GM23338 (cell line): ENCODE data around the gene APBB1IP. TPM values are rescaled to one million over a fixed set of nuclear protein-coding genes. Genes with fewer than 3 reads are reported as not detected.
"Not testable (repeated sequence)": the region's sequence is repeated elsewhere in the genome, so short reads cannot be mapped to it uniquely, and the experiment has no call there.

Experiments
- ATAC-seq: fragments of 200-7000 bp; cut with Tn5 transposase; 3 replicates; pipeline ENCODE4 v1.9.1; 2020
- DNase-seq: peaks from one replicate; pipeline ENCODE4 v3.0.0-alpha.2; 2015; ENCODE audit warnings: low spot score
- H2AFZ ChIP-seq: fragments of 200-600 bp; sonication (generic); 2 replicates; pipeline ENCODE4 v1.8.0; 2016; ENCODE audit warnings: antibody characterized with exemption, mild to moderate bottlenecking, moderate library complexity
- H3F3A ChIP-seq: fragments of 200-600 bp; sonication (generic); replicated peaks from 2 replicates; pipeline ENCODE4 v1.8.0; 2017; ENCODE audit warnings: antibody characterized with exemption, mixed run types, low read depth
- H3K27ac ChIP-seq: fragments of 200-600 bp; sonication (generic); 2 replicates; pipeline ENCODE4 v1.6.1; 2016; ENCODE audit warnings: low read depth
- H3K27me3 ChIP-seq: fragments of 200-600 bp; sonication (generic); 2 replicates; pipeline ENCODE4 v1.8.0; 2016; ENCODE audit warnings: mild to moderate bottlenecking, mixed run types, moderate library complexity; ENCODE audit not compliant: insufficient read depth
- H3K36me3 ChIP-seq: fragments of 200-600 bp; sonication (generic); 2 replicates; pipeline ENCODE4 v1.8.0; 2016; ENCODE audit warnings: mild to moderate bottlenecking; ENCODE audit not compliant: insufficient read depth
- H3K4me1 ChIP-seq: fragments of 200-600 bp; sonication (generic); 2 replicates; pipeline ENCODE4 v1.8.0; 2016; ENCODE audit warnings: mild to moderate bottlenecking, moderate library complexity; ENCODE audit not compliant: insufficient read depth
- H3K4me2 ChIP-seq: fragments of 200-600 bp; sonication (generic); 2 replicates; pipeline ENCODE4 v1.7.1; 2017; ENCODE audit warnings: mixed run types
- H3K4me3 ChIP-seq: fragments of 200-600 bp; sonication (generic); 2 replicates; pipeline ENCODE4 v1.6.1; 2016; ENCODE audit warnings: mixed run types
- H3K79me2 ChIP-seq: fragments of 200-600 bp; sonication (generic); replicated peaks from 2 replicates; pipeline ENCODE4 v1.8.0; 2017; ENCODE audit warnings: mild to moderate bottlenecking; ENCODE audit not compliant: insufficient read depth
- H3K9me2 ChIP-seq: fragments of 200-600 bp; sonication (generic); 2 replicates; pipeline ENCODE4 v1.8.0; 2017; ENCODE audit not compliant: insufficient read depth
- H4K20me1 ChIP-seq: fragments of 200-600 bp; sonication (generic); replicated peaks from 2 replicates; pipeline ENCODE4 v1.8.0; 2017; ENCODE audit warnings: mild to moderate bottlenecking; ENCODE audit not compliant: insufficient read depth
- H3K27ac Mint-ChIP-seq: 2 replicates; pipeline ENCODE4 v1.8.0; 2020; ENCODE audit warnings: inconsistent platforms, mild to moderate bottlenecking, moderate library complexity, mixed read lengths
- H3K27me3 Mint-ChIP-seq: 3 replicates; pipeline ENCODE4 v1.8.0; 2022; ENCODE audit warnings: low read depth, mild to moderate bottlenecking, moderate library complexity, mixed read lengths, inconsistent platforms; ENCODE audit not compliant: insufficient read depth, poor library complexity
- H3K36me3 Mint-ChIP-seq: 3 replicates; pipeline ENCODE4 v1.8.0; 2021; ENCODE audit warnings: low read depth, mild to moderate bottlenecking, inconsistent platforms, moderate library complexity, mixed read lengths
- H3K4me1 Mint-ChIP-seq: 3 replicates; pipeline ENCODE4 v1.8.0; 2020; ENCODE audit warnings: mild to moderate bottlenecking, inconsistent platforms, mixed read lengths
- H3K4me3 Mint-ChIP-seq: 3 replicates; pipeline ENCODE4 v1.8.0; 2021; ENCODE audit warnings: moderate library complexity, mild to moderate bottlenecking, inconsistent platforms, mixed read lengths
- H3K9me3 Mint-ChIP-seq: 3 replicates; pipeline ENCODE4 v1.8.0; 2020; ENCODE audit warnings: moderate library complexity, mild to moderate bottlenecking, inconsistent platforms, mixed read lengths
- EZH2 ChIP-seq: fragments of 200-600 bp; sonication (generic); IDR thresholded peaks from one replicate; pipeline ENCODE4 v1.8.0; 2017; ENCODE audit warnings: antibody characterized with exemption, mild to moderate bottlenecking, low read depth; ENCODE audit not compliant: unreplicated experiment
- EZH2phosphoT487 ChIP-seq: fragments of 200-600 bp; sonication (generic); IDR thresholded peaks from one replicate; pipeline ENCODE4 v1.8.1; 2018; ENCODE audit warnings: antibody characterized with exemption; ENCODE audit not compliant: unreplicated experiment
- NANOG ChIP-seq: IDR thresholded peaks from 2 replicates; pipeline ENCODE4 v1.6.1; 2016; ENCODE audit warnings: antibody characterized with exemption, borderline replicate concordance
- POLR2AphosphoS5 ChIP-seq: IDR thresholded peaks from 2 replicates; pipeline ENCODE4 v1.6.1; 2016; ENCODE audit warnings: antibody characterized with exemption, low read depth
- polyA plus RNA-seq: library from polyadenylated mRNA; unstranded; fragments of >200 nt; fragmentation: Nextera tagmentation; extraction: Ambion mirVana; gene quantifications from 2 replicates; pipeline ENCODE4 v1.2.1, GENCODE V29; 2016
- total RNA-seq: library from RNA; depleted of rRNA; stranded (reverse); fragments of >200 nt; shearing (Covaris generic); gene quantifications from 2 replicates; pipeline ENCODE4 v1.2.3, GENCODE V29; 2014
- TF ChIP-seq, protein P1 (sequence below): fragments of 250-450 bp; sonication (Bioruptor Pico); IDR thresholded peaks from 2 replicates; pipeline ENCODE4 v1.5.0; 2020; ENCODE audit warnings: mild to moderate bottlenecking, moderate library complexity

APBB1IP gene
- total and polyA plus RNA-seq, 2 experiments from 2014 or later: 0.14 to 0.16 TPM

DNA sequence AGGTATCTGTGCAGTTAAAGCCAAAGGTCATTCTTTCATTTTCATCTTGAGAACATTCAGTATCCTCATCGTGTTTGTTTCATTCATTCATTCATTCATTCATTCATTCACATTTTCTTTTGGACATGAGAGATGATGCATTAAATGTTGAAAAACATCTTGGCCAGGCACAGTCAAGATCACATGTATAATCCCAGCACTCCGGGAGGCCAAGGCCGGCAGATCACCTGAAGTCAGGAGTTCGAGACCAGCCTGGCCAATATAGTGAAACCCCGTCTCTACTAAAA is 34.3 kb downstream of the APBB1IP start (continued):
- TF ChIP-seq, protein P1, sequence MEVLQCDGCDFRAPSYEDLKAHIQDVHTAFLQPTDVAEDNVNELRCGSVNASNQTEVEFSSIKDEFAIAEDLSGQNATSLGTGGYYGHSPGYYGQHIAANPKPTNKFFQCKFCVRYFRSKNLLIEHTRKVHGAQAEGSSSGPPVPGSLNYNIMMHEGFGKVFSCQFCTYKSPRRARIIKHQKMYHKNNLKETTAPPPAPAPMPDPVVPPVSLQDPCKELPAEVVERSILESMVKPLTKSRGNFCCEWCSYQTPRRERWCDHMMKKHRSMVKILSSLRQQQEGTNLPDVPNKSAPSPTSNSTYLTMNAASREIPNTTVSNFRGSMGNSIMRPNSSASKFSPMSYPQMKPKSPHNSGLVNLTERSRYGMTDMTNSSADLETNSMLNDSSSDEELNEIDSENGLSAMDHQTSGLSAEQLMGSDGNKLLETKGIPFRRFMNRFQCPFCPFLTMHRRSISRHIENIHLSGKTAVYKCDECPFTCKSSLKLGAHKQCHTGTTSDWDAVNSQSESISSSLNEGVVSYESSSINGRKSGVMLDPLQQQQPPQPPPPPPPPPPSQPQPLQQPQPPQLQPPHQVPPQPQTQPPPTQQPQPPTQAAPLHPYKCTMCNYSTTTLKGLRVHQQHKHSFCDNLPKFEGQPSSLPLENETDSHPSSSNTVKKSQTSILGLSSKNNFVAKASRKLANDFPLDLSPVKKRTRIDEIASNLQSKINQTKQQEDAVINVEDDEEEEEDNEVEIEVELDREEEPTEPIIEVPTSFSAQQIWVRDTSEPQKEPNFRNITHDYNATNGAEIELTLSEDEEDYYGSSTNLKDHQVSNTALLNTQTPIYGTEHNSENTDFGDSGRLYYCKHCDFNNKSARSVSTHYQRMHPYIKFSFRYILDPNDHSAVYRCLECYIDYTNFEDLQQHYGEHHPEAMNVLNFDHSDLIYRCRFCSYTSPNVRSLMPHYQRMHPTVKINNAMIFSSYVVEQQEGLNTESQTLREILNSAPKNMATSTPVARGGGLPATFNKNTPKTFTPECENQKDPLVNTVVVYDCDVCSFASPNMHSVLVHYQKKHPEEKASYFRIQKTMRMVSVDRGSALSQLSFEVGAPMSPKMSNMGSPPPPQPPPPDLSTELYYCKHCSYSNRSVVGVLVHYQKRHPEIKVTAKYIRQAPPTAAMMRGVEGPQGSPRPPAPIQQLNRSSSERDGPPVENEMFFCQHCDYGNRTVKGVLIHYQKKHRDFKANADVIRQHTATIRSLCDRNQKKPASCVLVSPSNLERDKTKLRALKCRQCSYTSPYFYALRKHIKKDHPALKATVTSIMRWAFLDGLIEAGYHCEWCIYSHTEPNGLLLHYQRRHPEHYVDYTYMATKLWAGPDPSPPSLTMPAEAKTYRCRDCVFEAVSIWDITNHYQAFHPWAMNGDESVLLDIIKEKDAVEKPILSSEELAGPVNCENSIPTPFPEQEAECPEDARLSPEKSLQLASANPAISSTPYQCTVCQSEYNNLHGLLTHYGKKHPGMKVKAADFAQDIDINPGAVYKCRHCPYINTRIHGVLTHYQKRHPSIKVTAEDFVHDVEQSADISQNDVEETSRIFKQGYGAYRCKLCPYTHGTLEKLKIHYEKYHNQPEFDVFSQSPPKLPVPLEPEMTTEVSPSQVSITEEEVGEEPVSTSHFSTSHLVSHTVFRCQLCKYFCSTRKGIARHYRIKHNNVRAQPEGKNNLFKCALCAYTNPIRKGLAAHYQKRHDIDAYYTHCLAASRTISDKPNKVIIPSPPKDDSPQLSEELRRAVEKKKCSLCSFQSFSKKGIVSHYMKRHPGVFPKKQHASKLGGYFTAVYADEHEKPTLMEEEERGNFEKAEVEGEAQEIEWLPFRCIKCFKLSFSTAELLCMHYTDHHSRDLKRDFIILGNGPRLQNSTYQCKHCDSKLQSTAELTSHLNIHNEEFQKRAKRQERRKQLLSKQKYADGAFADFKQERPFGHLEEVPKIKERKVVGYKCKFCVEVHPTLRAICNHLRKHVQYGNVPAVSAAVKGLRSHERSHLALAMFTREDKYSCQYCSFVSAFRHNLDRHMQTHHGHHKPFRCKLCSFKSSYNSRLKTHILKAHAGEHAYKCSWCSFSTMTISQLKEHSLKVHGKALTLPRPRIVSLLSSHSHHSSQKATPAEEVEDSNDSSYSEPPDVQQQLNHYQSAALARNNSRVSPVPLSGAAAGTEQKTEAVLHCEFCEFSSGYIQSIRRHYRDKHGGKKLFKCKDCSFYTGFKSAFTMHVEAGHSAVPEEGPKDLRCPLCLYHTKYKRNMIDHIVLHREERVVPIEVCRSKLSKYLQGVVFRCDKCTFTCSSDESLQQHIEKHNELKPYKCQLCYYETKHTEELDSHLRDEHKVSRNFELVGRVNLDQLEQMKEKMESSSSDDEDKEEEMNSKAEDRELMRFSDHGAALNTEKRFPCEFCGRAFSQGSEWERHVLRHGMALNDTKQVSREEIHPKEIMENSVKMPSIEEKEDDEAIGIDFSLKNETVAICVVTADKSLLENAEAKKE (CRISPR knock-in tag): no peak

- H3K36me3 ChIP-seq: no peaks in the 10 kb centered on the region
- H2AFZ ChIP-seq: no peak overlapping the region; the same call in 1 of the 2 replicates
- Mint-ChIP-seq H3K27me3 (peaks cover 2% of the 10 kb centered on the region), H3K27ac (no peak overlapping the region), H3K4me3 (no peak overlapping the region), H3K9me3 (no peaks in the 10 kb centered on the region; the same call in 2 of the 3 replicates), H3K4me1 (peaks cover 5% of the 10 kb centered on the region; the same call in 2 of the 3 replicates), H3K36me3 (no peaks in the 10 kb centered on the region)
- ATAC-seq (no peak), DNase-seq (no peak)
- no peaks in the 10 kb centered on the region for H3K9me2 ChIP-seq
- TF ChIP-seq EZH2phosphoT487: no peak
- TF ChIP-seq EZH2: no peak
- TF ChIP-seq POLR2AphosphoS5: no peak
- no peak for TF ChIP-seq NANOG
- TF ChIP-seq, protein P1 (CRISPR knock-in tag): no peak
- H3K4me1 ChIP-seq: no peaks in the 10 kb centered on the region; the same call in 1 of the 2 replicates
- H3F3A ChIP-seq: no peaks in the 10 kb centered on the region
- no peaks in the 10 kb centered on the region for H4K20me1 ChIP-seq
- H3K4me2 ChIP-seq: no peak overlapping the region
- no peaks in the 10 kb centered on the region for H3K79me2 ChIP-seq
- H3K27ac ChIP-seq: no peak overlapping the region
- H3K27me3 ChIP-seq: no peaks in the 10 kb centered on the region
- H3K4me3 ChIP-seq: no peak overlapping the region
Measured at GRCh38 chr10:26474026-26474425, 35.9 kb downstream of the APBB1IP start.

- not testable (repeated sequence) for H3K27ac ChIP-seq, H3K36me3 ChIP-seq, H3K27ac Mint-ChIP-seq, H3K79me2 ChIP-seq, H3K4me1 Mint-ChIP-seq, DNase-seq, H4K20me1 ChIP-seq, H3K36me3 Mint-ChIP-seq, H3K9me3 Mint-ChIP-seq, H3K9me2 ChIP-seq, H3K27me3 ChIP-seq, H3K4me1 ChIP-seq, H3K4me3 Mint-ChIP-seq, H2AFZ ChIP-seq, H3K4me2 ChIP-seq, H3K27me3 Mint-ChIP-seq, H3K4me3 ChIP-seq, ATAC-seq, H3F3A ChIP-seq
Measured at GRCh38 chr10:26474845-26475244, 36.7 kb downstream of the APBB1IP start.
